NK-92 treated with Interleukin-12 subunit alpha and Interleukin-12 subunit beta, amount 100 ng/mL, for 24 hours (cell line): ENCODE measurements around the gene PLA2G15.
"Not testable (repeated sequence)": the region's sequence is repeated elsewhere in the genome, so short reads cannot be mapped to it uniquely, and the experiment has no call there.

Source experiments
- DNase-seq: peaks from one replicate; lab custom pipeline; 2025; lab: John Stamatoyannopoulos, UW

The PLA2G15 gene

DNA sequence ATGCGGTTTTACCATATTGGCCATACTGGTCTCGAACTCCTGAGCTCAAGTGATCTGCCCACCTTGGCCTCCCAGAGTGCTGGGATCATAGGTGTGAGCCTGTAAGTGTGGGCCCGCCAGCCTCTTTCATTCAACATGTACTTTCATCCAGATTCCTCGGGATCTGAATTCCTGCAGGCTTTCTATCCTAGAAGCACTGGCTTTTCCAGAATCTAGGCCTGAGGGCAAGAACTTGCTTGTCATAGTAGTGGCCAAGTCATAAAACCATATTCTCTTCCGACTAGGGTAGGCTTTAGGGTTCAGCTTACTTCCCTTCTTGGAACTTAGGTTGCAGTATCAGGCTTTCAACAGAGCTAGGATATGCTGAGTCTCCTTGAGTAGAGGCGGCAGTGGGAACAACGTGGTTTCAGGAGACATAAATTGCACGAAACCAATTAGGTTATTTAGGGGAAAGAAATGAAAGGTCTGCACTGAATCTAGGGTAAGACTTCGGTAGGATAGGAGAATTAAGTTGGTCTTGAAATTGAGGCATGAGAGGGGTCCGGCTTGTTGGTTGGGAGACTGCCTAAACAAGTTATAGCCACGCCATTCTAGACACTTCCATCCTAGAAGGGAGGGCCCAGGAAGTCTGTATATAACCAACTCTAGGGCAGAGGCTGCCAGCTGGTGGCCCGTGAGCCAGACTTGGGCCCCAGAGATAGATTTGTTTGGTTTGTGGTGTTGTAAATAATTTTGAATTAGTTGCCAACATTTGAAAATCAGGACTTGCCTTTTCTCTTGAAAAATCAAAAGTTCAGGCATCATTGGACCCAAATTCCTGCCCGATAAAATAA lies 34.8 kb downstream of the PLA2G15 start:
- no peak for DNase-seq

DNA sequence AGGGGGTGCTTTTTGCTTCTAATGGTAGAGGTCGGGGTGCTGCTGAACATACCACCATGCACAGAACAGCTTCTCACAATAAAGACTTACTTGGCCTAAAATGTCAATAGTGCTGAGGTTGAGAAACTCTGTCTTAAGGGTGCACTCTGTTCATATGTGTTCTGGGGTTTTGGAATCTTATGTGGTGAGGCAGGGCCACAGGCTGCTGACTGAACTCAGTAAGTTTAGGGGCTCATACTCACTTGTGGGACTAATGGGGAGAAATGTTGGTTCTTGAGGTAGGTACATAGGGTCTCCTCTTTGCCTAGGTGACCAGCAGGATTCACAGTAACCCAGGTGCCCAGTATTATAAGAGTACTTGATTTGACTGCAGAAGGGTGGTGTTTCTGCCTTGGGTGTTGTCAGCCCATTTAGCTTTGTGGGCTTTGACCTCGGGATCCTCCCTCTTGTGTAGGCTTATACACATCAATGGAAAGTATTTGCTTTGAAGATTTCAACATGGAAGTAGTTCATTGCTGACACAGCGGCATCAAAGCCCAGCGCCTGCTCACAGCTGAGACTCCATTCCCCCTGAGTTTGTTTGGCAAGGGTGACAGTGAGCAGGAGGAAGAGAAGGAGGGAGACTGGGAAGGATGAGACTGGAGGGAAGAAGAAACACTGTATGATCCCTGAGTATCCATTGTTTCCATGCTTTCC lies 36.3 kb downstream of the PLA2G15 start:
- no peak for DNase-seq

DNA sequence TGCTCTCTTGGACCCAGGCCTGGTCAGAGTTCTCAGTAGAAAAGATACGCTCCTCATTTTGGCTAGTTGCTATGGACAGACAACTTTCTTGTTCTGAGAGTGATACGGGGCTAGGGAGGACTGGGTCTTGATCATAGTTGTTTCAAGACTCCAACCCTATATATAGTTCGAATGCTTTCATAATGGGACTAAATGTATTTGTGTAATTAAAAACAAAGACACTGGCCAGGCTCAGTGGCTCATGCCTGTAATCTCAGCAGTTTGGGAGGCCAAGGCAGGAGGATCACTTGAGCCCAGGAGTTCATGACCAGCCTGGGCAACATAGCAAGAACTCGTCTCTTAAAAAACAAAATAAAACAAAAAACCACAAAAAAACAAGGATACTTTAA lies 36.9 kb downstream of the PLA2G15 start:
- no peak for DNase-seq

DNA sequence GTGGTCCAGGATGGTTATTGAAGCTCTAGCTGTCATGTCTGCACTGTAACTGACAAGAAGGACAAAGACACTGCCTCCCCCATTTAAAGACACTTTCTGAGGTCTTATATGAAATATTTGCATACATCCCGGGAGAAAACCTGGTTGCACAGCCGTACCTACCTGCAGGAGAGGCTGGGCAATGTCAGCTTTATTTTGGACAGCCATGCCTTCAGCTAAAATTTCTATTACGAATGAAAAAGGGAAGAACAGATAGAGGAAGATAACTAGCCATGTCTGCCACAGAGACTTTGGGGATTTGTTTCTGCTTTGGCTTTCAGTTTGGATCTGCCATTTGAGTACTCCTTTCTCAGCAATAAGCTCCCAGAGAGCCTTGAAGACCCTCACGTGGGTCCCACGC lies 38.2 kb downstream of the PLA2G15 start:
- no peak for DNase-seq

DNA sequence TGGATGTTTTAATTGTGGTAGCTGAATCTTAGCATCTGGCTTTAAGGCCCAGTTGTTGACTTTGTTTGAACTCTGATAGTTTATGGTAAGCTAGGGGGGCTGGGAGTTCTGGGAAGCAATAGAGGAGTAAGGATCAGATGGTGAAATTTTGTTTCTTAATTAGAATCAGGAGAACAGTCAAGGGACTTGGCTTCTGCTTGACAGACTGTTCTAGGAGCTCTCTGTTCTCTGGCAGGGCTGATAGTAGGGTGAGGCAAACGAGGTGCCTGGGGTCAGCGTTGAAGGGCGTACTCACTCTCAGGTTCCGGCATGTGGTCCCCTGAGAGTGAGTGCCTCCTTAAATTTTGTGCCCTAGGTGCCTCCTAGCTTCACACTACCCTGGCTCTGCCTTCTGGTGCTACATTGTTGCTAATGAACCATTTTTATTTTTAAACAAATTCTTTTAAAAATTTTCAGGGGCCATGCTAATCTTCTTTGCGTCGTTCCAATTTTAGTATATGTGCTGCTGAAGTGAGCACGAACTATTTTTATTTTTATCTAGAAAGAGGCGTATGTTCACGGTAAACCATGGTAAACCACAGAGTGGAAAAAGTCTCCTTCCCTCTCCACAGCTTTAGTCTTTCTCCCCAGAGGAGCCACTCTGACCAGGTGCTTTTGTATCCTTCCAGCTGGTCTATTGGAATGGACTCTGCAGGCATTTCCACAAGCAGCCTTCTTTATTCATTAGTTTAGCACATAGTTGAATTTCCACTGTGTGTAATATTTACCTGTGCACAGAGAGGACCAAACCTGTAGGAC lies 38.8 kb downstream of the PLA2G15 start:
- no peak for DNase-seq

DNA sequence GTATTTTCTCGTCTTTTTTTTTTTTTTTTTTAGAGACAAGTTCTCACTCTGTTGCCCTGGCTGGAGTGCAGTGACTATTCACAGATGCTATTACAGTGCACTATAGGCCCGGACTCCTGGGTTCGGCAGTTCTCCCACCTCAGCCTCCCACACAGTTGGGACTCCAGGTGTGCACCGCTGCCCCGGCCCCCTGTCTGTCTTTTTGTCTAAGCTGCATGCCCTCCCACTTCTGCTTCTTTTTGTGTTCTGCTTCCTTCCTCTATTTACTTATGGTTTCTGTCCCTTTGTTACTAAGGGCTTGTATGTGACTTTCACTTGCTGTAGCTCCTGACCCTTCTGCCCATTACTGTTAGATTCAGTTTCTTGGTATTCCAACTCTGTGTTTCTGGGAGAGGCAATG lies 39.7 kb downstream of the PLA2G15 start:
- DNase-seq, result no peak

DNA sequence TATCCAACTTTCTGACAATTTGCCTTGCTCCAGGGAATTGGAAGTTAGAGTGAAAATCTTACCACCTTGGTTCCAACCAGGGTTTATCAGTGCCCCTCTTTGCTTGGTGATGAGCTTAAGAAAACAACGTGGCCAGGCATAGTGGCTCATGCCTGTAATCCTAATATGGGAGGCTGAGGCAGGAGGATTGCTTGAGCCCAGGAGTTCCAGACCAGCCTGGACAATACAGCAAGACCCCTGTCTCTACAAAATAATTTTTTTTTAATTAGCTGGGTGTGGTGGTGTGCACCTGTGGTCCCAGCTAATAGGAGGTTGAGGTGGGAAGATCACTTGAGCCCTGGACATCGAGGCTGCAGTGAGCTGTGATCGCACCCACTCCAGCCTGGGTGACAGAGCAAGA lies 40.5 kb downstream of the PLA2G15 start:
- DNase-seq, result no peak

DNA sequence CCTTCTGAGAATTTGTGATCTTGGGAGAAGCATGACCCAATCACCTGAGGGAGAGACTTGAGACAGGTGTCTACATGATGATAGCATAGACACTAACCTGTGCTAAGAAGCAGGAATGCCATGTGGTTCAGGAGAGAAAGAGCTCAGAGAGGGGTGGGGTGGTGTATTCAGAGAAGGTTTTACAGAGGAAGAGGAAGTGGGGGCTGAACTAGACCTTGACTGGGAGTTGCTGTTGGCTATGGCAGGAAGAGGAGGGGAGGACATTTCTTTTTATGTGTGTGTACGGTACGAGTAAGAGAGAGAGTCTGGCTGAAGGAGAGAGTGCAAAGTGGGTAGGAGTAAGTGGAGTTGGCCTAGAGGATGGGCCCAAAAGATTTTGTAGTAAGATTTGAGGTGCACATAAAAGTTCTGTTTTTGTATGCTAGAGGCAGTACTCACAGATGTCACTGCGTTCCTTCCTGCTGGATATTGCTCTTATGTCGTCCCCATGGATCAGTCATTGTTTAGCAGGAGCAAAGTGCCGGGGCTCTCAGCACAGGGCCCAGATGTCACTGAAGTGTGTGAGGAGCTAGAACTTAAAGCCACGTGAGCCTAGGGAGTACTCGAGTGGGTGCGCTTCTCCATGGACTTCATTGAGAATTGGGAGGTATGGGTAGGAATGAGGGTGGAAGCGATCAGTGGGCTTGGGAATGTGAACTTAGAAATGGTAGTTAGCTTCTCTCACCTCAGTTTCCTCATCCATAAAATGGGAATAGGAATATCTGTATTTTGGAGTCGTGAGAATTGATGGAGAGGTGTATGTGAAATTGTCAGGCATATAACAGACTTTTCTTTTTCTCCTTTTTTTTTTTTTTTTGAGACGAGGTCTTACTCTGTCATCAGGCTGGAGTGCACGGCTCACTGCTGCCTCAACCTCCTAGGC lies 41.2 kb downstream of the PLA2G15 start:
- DNase-seq, result no peak

DNA sequence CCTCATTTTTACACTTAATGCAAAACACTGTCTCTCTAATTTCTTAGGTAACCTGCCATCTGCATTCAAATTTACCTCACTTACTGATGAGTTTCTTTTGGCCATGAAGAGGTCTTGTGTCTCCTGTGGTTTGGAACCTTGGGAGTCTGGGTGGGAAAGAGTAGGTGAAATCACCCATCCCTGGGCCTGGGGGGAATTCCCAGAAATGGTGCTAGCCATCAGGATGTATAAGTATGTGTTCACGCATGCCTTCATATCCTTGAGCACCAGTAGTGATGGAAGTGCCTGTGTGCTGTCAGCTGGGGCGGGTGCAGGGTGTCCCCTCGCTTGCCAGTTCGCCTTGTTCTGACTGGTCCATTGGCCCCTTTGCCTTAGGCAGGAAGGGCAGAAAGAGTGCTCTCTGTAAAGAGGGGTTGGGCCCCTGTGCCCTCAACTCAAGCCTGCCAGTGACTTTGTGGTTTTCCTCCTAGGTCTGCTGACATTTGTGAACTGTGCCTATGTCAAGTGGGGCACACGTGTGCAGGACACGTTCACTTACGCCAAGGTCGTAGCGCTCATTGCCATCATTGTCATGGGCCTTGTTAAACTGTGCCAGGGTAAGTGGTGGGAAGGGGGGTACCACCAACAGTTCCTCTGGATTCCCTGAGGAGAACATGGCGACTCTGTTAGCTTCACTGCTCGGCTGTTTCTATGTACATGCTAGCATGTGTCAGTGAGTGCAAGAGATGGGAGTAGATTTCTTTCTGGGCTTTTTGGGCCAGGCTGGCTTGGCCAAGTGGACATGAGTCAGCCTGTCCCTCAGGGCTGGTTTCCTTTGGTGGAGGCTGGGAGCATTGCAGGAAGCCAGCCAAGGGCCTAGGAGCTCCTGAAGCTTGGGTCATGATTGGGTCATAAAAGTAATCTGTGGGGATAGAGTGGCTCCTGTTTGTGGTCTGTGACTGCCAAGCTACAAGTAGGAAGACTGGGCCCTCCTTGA lies 42.4 kb downstream of the PLA2G15 start:
- DNase-seq, result no peak

DNA sequence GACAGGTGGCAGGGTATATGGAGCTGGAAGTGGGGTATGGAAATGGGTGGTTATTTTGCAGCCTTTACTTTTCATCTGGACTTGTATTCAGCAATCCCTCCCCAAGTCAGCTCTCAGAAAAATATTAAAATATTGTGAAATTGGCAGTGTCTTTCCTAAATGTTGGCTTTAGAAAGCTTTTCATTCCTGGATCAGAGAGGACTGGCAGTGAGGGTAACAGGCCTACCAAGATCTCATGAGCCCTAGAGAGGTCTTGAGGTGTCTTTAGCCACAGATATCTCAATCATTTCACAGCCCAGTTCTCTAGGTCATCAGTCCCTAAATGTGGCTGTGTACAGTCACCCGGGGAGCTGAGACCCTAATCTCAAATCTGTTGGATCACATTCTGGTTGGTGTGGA lies 43.1 kb downstream of the PLA2G15 start:
- DNase-seq, result no peak

DNA sequence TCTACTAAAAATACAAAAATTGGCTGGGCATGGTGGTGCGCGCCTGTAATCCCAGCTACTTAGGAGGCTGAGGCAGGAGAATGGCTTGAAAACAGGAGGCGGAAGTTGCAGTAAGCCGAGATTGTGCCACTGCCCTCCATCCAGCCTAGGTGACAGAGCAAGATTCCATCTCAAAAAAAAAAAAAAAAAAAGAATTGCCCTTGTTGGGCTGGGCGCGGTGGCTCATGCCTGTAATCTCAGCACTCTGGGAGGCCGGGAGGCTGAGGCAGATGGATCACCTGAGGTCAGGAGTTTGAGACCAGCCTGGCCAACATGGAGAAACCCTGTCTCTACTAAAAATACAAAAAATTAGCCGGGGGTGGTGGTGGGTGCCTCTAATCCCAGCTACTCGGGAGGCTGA lies 43.6 kb downstream of the PLA2G15 start:
- not testable (repeated sequence) for DNase-seq

DNA sequence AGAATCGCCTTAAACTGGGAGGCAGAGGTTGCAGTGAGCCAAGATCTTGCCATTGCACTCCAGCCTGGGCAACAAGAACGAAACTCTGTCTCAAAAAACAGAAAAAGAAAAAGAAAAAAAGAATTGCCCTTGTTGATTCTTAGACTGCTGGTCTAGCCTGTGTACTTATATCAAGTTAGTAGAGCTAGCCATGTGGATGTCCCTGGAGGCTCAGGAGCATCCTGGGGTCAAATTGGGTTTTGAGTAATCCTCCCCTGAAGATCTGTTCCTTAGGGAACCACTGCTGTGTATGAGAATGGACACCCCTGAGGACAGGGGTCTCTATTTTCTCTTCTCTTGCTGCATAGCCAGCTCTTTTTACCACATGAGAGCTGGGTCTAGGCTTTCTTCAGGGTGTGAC lies 44.0 kb downstream of the PLA2G15 start:
- no peak for DNase-seq

DNA sequence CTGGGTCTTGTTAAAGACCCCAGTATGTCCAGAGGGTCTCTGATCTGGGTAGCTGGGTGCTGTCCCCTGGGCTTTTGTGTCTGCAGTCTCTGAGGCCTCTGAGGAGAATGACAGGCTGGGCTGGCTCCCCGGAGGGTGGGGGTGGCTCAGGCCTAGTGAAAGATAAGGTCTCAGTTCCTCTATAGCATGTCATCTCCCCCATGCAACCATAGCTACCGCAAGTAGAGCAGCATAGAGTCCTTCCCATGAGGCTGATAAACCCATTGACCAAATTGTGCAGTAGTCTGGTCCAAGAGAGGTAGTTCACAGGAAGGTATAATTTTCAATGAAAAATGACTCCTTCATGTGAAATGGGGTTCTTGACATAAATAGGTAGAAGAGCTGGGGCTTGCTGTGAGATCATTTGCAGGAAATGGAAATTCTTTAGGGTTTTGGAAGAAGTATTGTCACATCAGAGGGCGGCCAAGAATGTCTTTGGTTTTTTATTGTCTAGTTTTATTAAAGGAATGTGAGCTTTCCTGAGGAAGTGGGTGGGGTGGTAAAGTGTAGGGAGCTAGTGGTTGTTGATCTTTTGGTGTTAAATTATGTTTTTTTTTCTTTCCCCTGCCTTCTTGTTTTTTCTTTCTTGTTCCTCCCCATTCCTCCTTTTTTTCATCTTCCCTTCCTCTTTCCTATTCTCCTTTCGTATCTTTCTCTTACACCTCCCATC lies 44.6 kb downstream of the PLA2G15 start:
- DNase-seq, result no peak

DNA sequence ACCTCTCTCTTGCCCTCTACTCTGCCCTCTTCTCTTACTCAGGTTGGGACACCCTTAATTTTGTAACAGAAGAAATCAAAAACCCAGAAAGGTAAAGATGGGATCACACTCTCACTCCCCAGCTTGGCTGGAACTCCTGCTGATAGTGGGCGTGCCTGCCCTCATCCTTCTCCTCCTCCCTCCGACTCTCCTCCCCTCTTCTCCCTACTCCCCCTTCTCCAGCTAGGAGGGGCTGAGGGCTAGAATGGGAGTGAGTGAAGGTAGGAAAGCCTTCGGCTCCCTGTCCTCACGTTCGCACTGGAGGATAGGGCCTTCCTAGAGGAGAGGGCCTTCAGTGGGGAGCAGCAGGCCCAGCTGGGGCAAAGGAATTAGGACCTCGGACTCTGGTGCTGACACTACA lies 45.3 kb downstream of the PLA2G15 start:
- no peak for DNase-seq

DNA sequence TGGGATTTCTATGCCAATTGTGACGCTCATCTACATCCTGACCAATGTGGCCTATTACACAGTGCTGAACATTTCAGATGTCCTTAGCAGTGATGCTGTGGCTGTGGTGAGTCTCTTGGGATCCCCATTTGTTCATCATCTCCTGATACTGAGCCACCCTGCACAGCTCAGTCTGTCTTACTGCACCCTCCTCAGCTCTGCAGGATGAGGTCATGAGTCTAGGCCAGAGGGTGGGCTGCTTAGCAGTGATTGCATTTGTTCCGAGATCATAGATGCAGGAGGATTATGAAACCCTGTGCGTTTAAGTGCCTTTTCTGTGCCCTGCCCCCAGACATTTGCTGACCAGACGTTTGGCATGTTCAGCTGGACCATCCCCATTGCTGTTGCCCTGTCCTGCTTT lies 46.1 kb downstream of the PLA2G15 start:
- DNase-seq, result no peak

DNA sequence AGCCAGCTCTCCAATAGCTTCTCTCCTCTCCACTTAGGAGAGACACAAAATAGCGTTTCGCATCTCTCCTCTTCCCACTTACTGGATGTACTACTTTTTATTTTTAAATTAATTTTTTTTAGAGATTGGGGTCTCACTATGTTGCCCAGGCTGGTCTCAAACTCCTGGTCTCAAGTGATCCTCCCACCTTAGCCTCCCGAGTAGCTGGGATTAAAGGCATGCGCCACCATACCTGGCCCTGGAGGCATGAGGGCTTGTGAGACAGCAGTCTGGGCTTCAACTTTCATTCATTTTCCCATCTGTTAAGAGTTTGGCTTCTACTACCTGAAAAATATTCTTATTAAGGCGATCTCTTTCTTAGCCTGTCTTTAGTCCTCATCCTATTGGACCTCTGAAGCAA lies 47.3 kb downstream of the PLA2G15 start:
- DNase-seq, result no peak

DNA sequence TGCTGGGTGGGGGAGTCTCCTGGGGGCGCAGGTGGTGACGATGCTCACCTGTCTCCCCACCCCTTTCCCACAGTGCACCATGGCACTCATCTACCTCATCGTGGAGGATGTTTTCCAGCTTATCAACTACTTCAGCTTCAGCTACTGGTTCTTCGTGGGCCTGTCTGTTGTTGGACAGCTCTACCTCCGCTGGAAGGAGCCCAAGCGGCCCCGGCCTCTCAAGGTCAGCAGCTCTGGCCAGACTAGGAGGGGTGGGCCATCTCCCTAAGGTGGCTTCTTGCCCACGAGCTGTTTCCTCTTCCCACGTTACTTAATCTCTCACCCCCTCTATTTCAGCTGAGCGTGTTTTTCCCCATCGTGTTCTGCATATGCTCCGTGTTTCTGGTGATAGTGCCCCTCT lies 51.1 kb downstream of the PLA2G15 start:
- DNase-seq, result no peak

DNA sequence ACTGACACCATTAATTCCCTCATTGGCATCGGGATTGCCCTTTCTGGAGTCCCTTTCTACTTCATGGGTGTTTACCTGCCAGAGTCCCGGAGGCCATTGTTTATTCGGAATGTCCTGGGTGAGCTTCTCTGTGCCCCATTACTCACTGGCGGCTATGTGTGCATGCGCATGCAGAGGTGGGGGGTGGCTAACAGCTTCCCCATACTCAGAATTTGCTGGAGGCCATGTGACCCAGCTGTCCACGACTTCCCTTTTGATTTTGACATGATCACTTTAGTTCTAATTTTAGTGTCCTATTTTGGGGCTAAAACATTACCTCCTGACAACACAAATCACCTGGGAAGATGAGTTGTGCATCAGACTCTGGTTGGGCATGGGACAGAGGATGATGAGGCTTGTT lies 51.5 kb downstream of the PLA2G15 start:
- DNase-seq, result no peak

DNA sequence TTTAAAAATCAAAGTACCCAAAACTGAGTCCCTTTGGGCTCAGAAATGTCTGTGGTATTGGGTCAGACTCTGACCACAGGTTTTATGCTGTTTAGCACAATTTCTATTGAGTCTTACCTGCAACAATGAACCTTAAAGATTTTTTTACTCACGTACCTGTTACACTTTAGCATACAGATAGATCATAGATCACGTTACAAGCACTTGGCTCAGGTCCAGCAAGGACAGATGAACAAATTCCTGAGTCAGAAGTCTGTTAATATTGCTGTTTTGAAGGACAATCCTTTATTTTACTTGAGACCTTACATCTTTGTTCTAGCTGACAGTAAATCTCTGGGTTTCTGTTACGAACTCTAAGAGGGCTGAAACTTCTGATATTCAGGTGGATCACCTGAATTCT lies 52.7 kb downstream of the PLA2G15 start:
- no peak for DNase-seq

DNA sequence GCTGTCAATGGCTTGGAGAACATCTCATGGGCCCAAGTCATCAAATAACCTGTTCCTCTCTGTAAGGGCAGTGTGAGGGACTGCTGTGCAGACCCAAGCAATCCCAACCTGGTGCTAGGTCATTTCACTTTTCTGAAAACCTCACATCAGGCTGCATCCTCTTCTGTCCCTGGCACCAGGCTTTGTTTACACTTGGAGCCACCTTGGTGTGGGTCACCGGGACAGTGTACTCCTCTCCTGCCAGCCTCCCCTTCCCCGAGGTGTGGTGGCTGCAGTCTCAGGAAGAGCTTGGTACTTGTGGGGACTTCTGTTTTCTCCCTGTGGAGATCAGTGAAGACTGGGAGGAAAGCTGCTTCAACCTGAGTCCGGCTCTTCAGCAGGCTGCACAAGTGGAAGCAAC lies 53.1 kb downstream of the PLA2G15 start:
- DNase-seq, result no peak
